Measurements from ENCODE around the gene ANK3.

DNA sequence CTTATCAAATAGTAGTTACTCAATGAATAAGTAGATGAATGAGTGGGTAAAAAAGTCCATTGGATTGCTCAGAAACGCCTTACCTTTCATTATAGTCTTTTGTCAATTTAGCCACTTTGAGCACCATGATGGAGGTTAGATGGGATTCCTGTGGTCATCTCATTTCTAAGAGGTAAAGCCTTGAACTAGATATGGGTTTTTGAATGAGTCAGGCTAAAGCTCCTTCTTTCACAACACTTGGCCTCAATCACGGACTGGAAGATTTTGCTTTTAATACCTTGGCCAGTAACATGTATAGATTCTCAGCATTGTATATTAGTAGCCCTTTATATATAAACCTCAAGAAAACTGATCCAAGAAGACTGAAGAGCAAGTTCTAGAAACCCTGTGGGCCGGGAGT is 383.6 kb downstream of the ANK3 start:
- TF ChIP-seq, protein P1, sequence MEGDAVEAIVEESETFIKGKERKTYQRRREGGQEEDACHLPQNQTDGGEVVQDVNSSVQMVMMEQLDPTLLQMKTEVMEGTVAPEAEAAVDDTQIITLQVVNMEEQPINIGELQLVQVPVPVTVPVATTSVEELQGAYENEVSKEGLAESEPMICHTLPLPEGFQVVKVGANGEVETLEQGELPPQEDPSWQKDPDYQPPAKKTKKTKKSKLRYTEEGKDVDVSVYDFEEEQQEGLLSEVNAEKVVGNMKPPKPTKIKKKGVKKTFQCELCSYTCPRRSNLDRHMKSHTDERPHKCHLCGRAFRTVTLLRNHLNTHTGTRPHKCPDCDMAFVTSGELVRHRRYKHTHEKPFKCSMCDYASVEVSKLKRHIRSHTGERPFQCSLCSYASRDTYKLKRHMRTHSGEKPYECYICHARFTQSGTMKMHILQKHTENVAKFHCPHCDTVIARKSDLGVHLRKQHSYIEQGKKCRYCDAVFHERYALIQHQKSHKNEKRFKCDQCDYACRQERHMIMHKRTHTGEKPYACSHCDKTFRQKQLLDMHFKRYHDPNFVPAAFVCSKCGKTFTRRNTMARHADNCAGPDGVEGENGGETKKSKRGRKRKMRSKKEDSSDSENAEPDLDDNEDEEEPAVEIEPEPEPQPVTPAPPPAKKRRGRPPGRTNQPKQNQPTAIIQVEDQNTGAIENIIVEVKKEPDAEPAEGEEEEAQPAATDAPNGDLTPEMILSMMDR (IDR thresholded peaks at IDR 0.05; ENCODE audit: poor library complexity): no peak
- TF ChIP-seq EZH2 (IDR thresholded peaks at IDR 0.05; ENCODE audit: borderline replicate concordance): no peak
- TF ChIP-seq EZH2phosphoT487 (IDR thresholded peaks at IDR 0.05; ENCODE audit: low read depth, severe bottlenecking, unreplicated experiment): no peak
